Brain pericyte (primary cell): ENCODE measurements around the gene TAF6.

Experiments used
- DNase-seq: peaks from one replicate; pipeline ENCODE4 v3.0.0-alpha.2; 2012; ENCODE audit warnings: low read depth, low spot score

Gene TAF6

GRCh38 chr7:100124301-100125230 is 5.4 kb upstream of the TAF6 start:
- DNase-seq = no peak

- DNase-seq = no peak
These were observed 3.4 kb upstream of the TAF6 start for GRCh38 chr7:100122568-100122967.

- DNase-seq = no peak
These were observed 2.9 kb upstream of the TAF6 start for GRCh38 chr7:100122067-100122466.

GRCh38 chr7:100120733-100121036 is 1.5 kb upstream of the TAF6 start:
- no peak for DNase-seq

DNA sequence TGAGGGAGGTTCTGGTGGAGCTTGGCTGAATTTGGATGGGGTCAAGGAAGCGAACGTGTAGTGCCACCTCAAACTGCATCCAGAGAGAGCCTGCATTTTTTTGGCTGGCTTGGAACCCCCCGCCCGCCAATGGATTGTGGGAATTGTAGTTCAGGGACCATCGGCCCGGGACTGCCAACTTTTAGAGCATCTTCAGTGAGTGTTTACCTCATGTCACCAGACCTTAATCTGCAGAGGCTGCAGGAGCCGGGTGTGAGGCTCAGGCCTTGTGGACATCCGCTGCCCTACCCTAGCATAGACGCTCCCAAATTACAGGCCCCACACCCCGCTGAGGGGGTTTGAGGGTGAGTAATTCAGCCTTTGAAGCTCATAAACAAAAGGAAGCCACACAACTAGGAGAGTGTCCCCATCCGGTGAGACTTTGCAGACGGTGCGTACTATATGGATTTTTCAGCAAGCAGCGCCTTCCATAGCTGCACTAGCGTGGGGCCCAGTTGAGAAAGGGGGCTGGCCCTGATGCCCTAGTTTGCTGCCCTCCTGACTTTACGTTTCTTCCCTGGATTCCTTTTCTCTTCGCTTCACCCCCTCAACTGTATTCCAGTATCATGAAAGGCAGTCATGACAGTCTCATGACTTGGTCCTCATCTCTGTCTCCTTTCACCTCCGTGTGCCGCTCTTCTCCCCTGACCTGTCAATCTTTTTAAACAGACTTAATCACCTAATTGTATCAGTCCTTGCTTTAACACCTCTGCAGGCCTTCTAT is 993 bp upstream of the TAF6 start:
- DNase-seq = no peak

DNA sequence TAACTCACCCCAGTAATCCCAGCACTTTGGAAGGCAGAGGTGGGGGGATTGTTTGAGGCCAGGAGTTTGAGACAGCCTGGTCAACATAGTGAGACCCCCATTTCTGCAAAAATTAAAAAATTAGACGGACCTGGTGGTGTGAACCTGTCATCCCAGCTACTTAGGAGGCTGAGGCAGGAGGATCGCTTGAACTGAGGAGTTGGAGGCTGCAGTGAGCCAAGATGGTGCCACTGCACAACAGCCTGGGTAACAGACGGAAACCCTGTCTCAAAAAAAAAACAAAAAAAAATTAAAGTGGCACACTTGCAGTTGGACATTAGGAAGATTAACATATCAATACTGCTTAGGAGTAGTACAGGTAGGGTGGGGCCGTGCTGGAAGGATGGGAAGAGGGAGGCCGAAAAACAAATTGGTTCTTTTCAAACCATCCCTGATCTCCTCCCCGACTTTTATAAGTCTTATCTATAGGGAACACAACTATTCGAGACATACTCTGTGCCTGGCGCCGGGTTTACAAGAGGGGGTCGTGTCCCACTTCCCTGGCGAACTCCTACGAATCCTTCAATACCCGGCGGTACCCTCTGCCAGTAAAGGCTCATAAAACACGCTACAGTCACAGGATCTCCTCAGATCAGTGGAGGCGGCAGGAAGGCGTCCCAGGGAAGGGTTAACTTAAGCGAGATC is 628 bp downstream of the TAF6 start:
- no peak for DNase-seq

DNA sequence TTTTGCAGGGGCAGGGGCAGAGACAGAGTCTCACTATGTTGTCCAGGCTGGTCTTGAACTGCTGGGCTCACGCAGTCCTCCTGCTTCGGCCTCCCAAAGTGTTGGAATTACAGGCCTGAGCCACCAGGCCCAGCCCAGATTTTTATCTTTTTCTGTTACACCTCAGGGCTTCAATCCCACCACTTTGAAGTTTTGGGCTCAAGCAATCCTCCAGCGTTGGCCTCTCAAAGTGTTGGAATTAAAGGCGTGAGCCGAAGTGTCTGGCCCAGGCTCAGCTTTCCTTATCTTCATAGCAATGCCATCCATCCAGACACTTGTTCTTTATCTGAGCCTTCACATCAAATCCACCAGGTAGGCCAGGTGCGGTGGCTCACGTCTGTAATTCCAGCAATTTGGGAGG is 4.1 kb downstream of the TAF6 start:
- DNase-seq = no peak

- DNase-seq = no peak
These were observed 7.2 kb downstream of the TAF6 start for GRCh38 chr7:100111914-100112313.

- DNase-seq = no peak
These were observed 8.0 kb downstream of the TAF6 start for GRCh38 chr7:100111156-100111555.

- no peak for DNase-seq
These were observed 9.5 kb downstream of the TAF6 start for GRCh38 chr7:100109521-100110163.

DNA sequence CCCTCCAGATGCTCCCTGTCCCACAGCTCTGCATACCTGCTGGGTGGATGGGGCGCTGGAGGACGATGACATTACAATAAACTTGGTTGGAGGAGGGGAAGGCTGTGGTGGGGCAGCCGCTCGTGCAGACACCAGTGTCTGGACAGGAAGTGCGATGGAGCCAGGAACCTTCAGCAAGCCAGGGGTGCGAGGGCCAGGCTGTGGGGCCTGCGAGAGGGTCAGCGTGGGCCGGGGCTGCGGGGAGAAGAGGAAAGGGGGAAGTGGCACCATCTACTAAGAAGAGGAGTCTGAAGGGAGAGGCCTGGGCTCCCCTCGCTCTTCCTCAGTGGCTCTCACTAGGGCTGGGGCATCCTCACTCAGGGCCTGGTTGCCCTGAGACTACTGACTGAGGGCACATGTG is 11.3 kb downstream of the TAF6 start:
- DNase-seq = no peak

DNA sequence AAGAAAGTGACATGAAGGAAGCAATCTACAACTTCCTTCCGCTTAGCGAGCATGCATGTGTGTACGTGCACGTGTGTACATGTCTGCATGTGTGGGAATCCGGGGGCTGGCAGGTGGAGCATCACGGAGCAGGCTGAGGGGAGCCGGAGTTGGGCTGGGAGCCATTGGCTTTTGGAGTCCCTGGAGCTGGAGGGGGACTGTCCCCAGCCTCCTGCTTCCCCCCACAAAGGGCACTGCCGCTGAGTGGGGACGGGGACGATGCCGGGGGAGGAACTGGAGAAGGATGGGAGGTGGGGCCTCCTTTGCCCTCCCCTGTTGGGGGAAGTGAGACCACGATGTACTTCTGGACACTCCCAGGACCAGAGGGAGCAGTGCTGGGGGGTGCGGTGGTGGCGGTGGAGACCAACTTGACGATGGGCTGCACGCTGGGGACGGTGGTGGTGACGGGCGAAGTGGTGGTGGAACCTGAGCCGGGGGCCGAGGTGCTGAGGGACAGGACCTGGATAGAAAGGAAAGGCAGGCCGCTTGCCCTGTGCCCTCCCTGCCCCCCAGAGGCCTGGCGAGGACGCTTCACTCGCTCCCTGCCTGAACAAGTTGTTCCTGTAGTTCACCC is 11.9 kb downstream of the TAF6 start:
- no peak for DNase-seq

- no peak for DNase-seq
These were observed 12.5 kb downstream of the TAF6 start for GRCh38 chr7:100106633-100107032.

- no peak for DNase-seq
These were observed 13.6 kb downstream of the TAF6 start for GRCh38 chr7:100105534-100105933.

- DNase-seq = no peak
These were observed 16.0 kb downstream of the TAF6 start for GRCh38 chr7:100102950-100103840.

DNA sequence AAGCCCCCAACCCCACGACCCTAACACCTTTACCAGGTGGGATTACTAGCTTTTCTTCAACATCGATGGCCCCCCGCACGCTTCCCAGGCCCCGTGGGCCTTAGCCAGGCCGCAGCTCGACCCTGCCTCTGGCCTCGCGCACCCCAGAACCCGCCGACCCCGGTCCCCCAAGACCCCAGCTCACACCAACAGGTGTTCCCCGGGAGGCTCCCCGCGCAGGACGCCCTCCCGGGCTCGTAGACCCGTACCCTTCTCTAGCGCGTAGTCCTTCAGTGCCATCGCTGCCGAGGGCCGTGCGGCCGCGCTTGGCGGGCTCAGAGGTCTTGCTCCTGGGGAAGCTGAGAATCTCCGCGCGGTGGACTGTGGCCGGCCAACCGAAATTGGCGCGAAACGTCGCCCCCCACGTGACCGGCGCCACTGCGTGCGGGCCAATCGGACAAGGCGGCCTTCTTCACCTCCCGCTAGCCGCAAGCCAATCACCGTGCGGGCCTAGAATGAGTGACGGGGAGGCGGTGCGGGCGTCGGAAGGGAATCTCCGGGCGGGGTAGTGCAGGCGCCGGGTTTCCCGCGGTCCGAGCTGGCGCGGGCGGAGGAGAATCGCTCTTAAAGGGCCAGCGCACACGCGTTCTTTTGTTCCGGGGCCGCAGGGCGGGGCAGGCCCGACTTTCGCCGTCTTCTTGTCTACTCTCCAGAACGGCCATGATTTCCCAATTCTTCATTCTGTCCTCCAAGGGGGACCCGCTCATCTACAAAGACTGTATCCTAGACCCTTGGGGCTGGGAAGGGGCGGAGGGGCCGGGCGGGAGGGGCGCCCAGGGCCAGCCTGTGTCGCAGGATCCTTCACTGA is 17.9 kb downstream of the TAF6 start, which contains the start of the genes AP4M1 and MCM7:
AP4M1 (plus strand) TSS at position 628 of the 847 bp plus-strand sequence; CDS start at position 700, 72 bp downstream.
MCM7 (minus strand) TSS at position 382 of the 847 bp plus-strand sequence; CDS start at position 279, 103 bp downstream.
- peak; percentile 96 for DNase-seq

DNA sequence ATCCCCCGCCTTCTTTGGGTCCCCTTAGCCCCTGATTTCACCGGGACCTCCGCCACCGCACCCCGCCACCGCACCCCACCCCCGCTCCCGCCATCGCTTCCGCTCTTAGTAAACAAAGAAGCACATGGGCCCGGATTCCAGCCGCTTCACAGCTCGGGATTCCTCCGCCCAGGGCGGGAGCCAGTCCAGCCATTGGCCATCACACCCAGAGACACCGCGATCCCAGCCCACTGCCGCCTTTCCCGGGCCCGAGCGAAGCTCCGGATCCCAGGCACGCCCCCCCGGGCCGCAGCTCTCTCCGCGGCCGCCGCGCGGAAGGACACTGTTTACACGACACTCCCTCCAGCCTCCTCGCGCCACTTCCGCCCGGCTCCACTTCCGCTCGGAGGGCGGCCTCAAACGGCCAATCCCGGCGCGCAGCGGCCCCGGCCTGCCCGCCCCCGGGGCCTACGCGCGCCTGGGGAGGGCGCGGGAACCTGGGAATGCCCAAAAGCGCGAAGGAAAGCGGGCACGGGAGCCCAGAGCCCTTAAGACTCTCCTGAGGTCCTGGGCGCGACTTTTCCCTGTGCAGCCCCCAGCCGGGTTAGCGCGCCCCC is 18.6 kb downstream of the TAF6 start:
- peak; percentile 94 for DNase-seq

- DNase-seq = no peak
These were observed 19.7 kb downstream of the TAF6 start for GRCh38 chr7:100099452-100099851.

- no peak for DNase-seq
These were observed 20.2 kb downstream of the TAF6 start for GRCh38 chr7:100098913-100099312.
